BJ (cell line): Measurements from ENCODE around the gene ZCCHC3. TPM values are rescaled to one million over a fixed set of nuclear protein-coding genes. Genes with fewer than 3 reads are reported as not detected.
A peak's percentile ranks its signal among the peaks of the same experiment; 100 is the strongest.

Experiments
- CTCF ChIA-PET: fragments of 350-600 bp; formaldehyde crosslinking; extraction: SDS; loops from one replicate; lab custom pipeline; 2021; ENCODE audit warnings: antibody characterized with exemption, inconsistent platforms; lab: Yijun Ruan, JAX
- POLR2A ChIA-PET: fragments of 300-600 bp; sonication (Branson Sonifier 250); formaldehyde crosslinking; extraction: SDS; loops from one replicate; lab custom pipeline; 2021; ENCODE audit warnings: antibody characterized with exemption; lab: Charles Lee
- DNase-seq: peaks from one replicate; pipeline ENCODE4 v3.0.0-alpha.2; 2011; ENCODE audit warnings: low read depth
- H3K27me3 ChIP-seq: 2 replicates; pipeline ENCODE4 v1.6.0; 2011; ENCODE audit warnings: low read length; ENCODE audit not compliant: control insufficient read depth, insufficient read depth
- H3K36me3 ChIP-seq: 2 replicates; pipeline ENCODE4 v1.5.1; 2011; ENCODE audit warnings: low read length; ENCODE audit not compliant: control insufficient read depth, insufficient read depth
- H3K4me3 ChIP-seq: 2 replicates; pipeline ENCODE4 v1.5.1; 2011; ENCODE audit warnings: low read depth, mild to moderate bottlenecking, control low read depth, low read length
- CTCF ChIP-seq: IDR thresholded peaks from 2 replicates; pipeline ENCODE4 v1.5.1; 2011; ENCODE audit warnings: low read depth, mild to moderate bottlenecking, control low read depth, inconsistent platforms, low read length, moderate library complexity; ENCODE audit not compliant: insufficient read depth
- polyA plus RNA-seq: library from polyadenylated mRNA; depleted of rRNA; stranded (reverse); fragments of >200 nt; gene quantifications from 2 replicates; pipeline ENCODE4 v1.2.3, GENCODE V29; 2011

Gene ZCCHC3
- polyA plus RNA-seq, 1 experiment, result 7.1 TPM

- CTCF ChIA-PET, result interaction anchor here (1.4 to 1.6 kb wide), 2 partner anchors 22 to 32 kb away, joined by 3 to 4 read pairs; no protein-coding TSS in a partner anchor
- Histone ChIP-seq H3K27me3 (no peaks in the 10 kb centered on the region), H3K4me3 (peak overlapping the region; percentile 90), H3K36me3 (no peaks in the 10 kb centered on the region)
- DNase-seq, result no peak
- POLR2A ChIA-PET, result interaction anchor here (0.5 kb wide), 1 partner anchor 532 kb away, joined by 3 read pairs; no protein-coding TSS in a partner anchor
- TF ChIP-seq CTCF, result no peak
Observed at GRCh38 chr20:298776-299391, 1.5 kb downstream of the ZCCHC3 start.

- H3K27me3 ChIP-seq, result no peaks in the 10 kb centered on the region
- ChIA-PET POLR2A (no interaction called here), CTCF (interaction anchor here (0.8 to 1.6 kb wide), 4 partner anchors 8 to 345 kb away, joined by 3 to 4 read pairs (median 3); no protein-coding TSS in a partner anchor)
- H3K36me3 ChIP-seq, result no peaks in the 10 kb centered on the region
- H3K4me3 ChIP-seq, result peak overlapping the region; percentile 18; the same call in 1 of the 2 replicates
- no peak for TF ChIP-seq CTCF
- DNase-seq, result no peak
Observed at GRCh38 chr20:300345-300990, 3.1 kb downstream of the ZCCHC3 start.

- Histone ChIP-seq H3K4me3 (no peak overlapping the region), H3K36me3 (no peaks in the 10 kb centered on the region), H3K27me3 (no peaks in the 10 kb centered on the region)
- no peak for DNase-seq
- POLR2A ChIA-PET, result no interaction called here
- no peak for TF ChIP-seq CTCF
- CTCF ChIA-PET, result interaction anchor here (1.0 to 1.6 kb wide), 2 partner anchors 29 to 36 kb away, joined by 3 to 5 read pairs; no protein-coding TSS in a partner anchor
Observed at GRCh38 chr20:301886-302848, 4.8 kb downstream of the ZCCHC3 start.

- Histone ChIP-seq H3K4me3 (no peak overlapping the region), H3K36me3 (no peaks in the 10 kb centered on the region), H3K27me3 (no peaks in the 10 kb centered on the region)
- POLR2A ChIA-PET, result no interaction called here
- TF ChIP-seq CTCF, result no peak
- DNase-seq, result no peak
- CTCF ChIA-PET, result no interaction called here
Observed at GRCh38 chr20:305745-306144, 8.4 kb downstream of the ZCCHC3 start.
